HG03060 (cell line): ENCODE measurements around the gene HSPA1B.
"Not testable (repeated sequence)": the region's sequence is repeated elsewhere in the genome, so short reads cannot be mapped to it uniquely, and the experiment has no call there.

Experiments used
- ATAC-seq: cut with Tn5 transposase; IDR thresholded peaks from one replicate; pipeline ENCODE4 v1.9.1; 2021; ENCODE audit warnings: low read depth, moderate number of reproducible peaks; ENCODE audit not compliant: unreplicated experiment

HSPA1B gene

GRCh38 chr6:31796993-31797385 is 30.5 kb upstream of the HSPA1B start:
- no peak for ATAC-seq

GRCh38 chr6:31797588-31797987 is 29.9 kb upstream of the HSPA1B start:
- no peak for ATAC-seq

- no peak for ATAC-seq
Measured at GRCh38 chr6:31799781-31800180, 27.8 kb upstream of the HSPA1B start.

- not testable (repeated sequence) for ATAC-seq
Measured at GRCh38 chr6:31801031-31801927, 26.3 kb upstream of the HSPA1B start.

GRCh38 chr6:31805939-31806469 is 21.5 kb upstream of the HSPA1B start:
- ATAC-seq = no peak

- ATAC-seq = peak; percentile 76
Measured at GRCh38 chr6:31806470-31807272, 20.9 kb upstream of the HSPA1B start, which contains the start of gene LSM2. Gene LSM2 (minus strand): TSS chr6:31806966. CDS start chr6:31806757, 209 bp downstream.

- not testable (repeated sequence) for ATAC-seq
Measured at GRCh38 chr6:31808599-31808998, 18.9 kb upstream of the HSPA1B start.

GRCh38 chr6:31811645-31812044 is 15.9 kb upstream of the HSPA1B start:
- no peak for ATAC-seq

- no peak for ATAC-seq
Measured at GRCh38 chr6:31813465-31813849, 14.1 kb upstream of the HSPA1B start.

- ATAC-seq = no peak
Measured at GRCh38 chr6:31814677-31815024, 12.9 kb upstream of the HSPA1B start.

- no peak for ATAC-seq
Measured at GRCh38 chr6:31815025-31815838, 12.3 kb upstream of the HSPA1B start, which contains the start of the genes HSPA1A and HSPA1L. Gene HSPA1A (plus strand): TSS chr6:31815543. CDS start chr6:31815757, 214 bp downstream. Gene HSPA1L (minus strand): TSS chr6:31815283. CDS start chr6:31811972, 3,311 bp downstream.

- not testable (repeated sequence) for ATAC-seq
Measured at GRCh38 chr6:31817133-31817928, 10.2 kb upstream of the HSPA1B start.

GRCh38 chr6:31817929-31818511 is 9.5 kb upstream of the HSPA1B start:
- not testable (repeated sequence) for ATAC-seq

GRCh38 chr6:31819871-31820299 is 7.7 kb upstream of the HSPA1B start:
- no peak for ATAC-seq

GRCh38 chr6:31820399-31820798 is 7.1 kb upstream of the HSPA1B start:
- ATAC-seq = not testable (repeated sequence)

- no peak for ATAC-seq
Measured at GRCh38 chr6:31821301-31822035, 6.1 kb upstream of the HSPA1B start.

GRCh38 chr6:31822036-31822821 is 5.3 kb upstream of the HSPA1B start:
- no peak for ATAC-seq
